Inflammatory macrophage (primary cell): ENCODE measurements around the gene PES1.
A peak's percentile ranks its signal among the peaks of the same experiment; 100 is the strongest.
"Not testable (repeated sequence)": the region's sequence is repeated elsewhere in the genome, so short reads cannot be mapped to it uniquely, and the experiment has no call there.

ENCODE experiments used
- DNase-seq, 2 donors: peaks; one replicate each; pipeline ENCODE4 v3.0.0-alpha.2; 2020 to 2022

The PES1 gene

GRCh38 chr22:30607939-30608338 is 16.2 kb upstream of the PES1 start:
- DNase-seq = no peak

GRCh38 chr22:30607300-30607930 is 15.7 kb upstream of the PES1 start:
- no peak for DNase-seq

GRCh38 chr22:30606455-30607299 is 15.0 kb upstream of the PES1 start, which contains the start of gene TCN2:
Gene TCN2, plus strand, starts transcription at chr22:30607174. Its CDS starts 158 bp downstream, at chr22:30607332.
- DNase-seq = peak; percentile 60 to 74

GRCh38 chr22:30605449-30606110 is 13.9 kb upstream of the PES1 start:
- peak; percentile 65 to 68 for DNase-seq

DNA sequence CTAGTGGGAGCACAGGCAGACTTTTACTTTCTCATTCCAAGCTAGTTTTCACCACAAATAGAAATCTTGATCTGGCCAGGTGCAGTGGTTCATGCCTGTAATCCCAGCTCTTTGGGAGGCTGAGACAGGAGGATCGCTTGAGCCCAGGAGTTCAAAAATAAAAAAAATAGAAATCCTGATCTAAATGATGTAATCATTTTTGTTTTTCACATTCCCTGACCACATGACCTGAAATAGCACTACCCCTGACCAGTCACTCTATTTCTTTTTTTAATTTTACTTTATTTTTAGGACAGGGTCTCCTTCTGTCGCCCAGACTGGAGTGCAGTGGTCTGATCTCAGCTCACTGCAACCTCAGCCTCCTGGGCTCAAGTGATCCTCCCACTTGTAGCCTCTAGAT is 13.0 kb upstream of the PES1 start:
- no peak for DNase-seq

- DNase-seq = no peak
These were observed 12.1 kb upstream of the PES1 start for GRCh38 chr22:30603801-30604200.

DNA sequence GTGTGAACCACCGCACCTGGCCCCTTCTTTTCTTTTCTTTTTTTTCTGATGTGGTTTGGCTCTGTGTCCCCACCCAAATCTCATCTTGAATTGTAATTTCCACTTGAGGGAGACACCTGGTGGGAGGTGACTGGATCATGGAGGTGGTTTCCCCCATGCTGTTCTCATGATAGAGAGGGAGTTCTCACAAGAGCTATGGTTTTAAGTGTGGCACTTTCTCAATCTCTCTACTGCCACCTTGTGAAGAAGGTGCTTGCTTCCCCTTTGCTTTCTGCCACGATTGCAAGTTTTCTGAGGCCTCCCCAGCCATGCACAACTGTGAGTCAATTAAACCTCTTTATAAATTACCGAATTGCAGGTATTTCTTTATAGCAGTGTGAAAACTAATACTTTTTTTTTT is 10.3 kb upstream of the PES1 start:
- no peak for DNase-seq

- DNase-seq = no peak
These were observed 9.8 kb upstream of the PES1 start for GRCh38 chr22:30601464-30601863.

- peak; percentile 32 to 40 for DNase-seq
These were observed 9.2 kb upstream of the PES1 start for GRCh38 chr22:30600921-30601320.

GRCh38 chr22:30598986-30599385 is 7.3 kb upstream of the PES1 start:
- no peak for DNase-seq

DNA sequence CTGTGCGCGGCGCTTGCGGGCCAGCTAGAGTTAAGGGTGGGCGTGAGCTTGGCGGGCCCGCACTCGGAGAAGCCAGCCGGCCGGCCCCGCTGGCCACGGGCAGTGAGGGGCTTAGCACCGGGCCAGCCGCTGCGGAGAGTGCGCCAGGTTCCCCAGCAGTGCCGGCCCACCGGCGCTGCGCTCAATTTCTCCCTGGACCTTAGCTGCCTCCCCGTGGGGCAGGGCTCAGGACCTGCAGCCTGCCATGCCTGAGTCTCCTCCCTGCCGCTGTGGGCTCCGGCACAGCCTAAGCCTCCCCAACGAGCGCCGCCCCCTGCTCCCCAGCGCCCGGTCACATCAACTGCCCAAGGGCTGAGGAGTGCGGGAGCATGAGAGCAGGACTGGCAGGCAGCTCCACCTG is 5.2 kb upstream of the PES1 start:
- DNase-seq = no peak

GRCh38 chr22:30596199-30596598 is 4.5 kb upstream of the PES1 start:
- no peak for DNase-seq

- DNase-seq = not testable (repeated sequence)
These were observed 627 bp upstream of the PES1 start for GRCh38 chr22:30592360-30592713.

GRCh38 chr22:30591191-30591587 is 521 bp downstream of the PES1 start:
- DNase-seq = no peak

DNA sequence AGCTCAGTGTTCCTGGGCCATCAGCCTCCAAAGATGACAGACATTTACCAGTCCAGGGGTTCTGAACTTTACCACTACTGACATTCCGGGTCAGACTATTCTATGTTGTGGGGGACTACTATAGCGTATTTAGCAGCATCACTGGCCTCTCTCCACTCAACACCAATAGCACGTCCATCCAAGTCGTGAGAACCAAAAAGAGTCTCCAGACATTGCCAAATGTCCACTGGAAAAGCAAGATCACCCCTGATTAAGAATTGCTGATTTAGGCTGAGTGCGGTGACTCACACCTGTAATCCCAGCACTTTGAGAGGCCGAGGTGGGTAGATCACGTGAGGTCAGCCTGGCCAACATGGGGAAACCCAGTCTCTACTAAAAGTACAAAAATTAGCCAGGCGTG is 5.3 kb downstream of the PES1 start:
- DNase-seq = no peak

GRCh38 chr22:30584441-30584840 is 7.3 kb downstream of the PES1 start:
- DNase-seq = no peak

GRCh38 chr22:30582788-30583545 is 8.7 kb downstream of the PES1 start:
- DNase-seq = no peak

GRCh38 chr22:30582051-30582450 is 9.7 kb downstream of the PES1 start:
- DNase-seq = no peak

DNA sequence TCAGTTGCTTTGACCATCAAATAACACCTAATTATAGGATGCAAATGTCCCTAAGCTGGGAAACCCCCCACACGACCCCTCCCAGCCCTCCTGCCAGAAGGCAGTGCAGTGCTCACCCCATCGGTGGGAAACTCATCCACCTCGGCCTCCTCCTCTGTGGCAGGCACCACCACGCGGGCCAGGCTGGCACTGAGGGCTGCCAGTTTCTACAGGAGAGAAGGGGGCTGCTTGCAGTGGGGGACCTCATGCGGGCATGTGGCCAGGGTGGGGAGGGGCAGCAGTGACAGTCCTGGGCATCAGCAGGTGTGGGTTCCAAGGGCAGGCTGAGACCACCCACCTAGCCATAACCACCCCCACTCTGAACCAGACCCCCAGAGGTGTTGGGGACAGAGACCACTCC is 10.8 kb downstream of the PES1 start:
- DNase-seq = no peak

DNA sequence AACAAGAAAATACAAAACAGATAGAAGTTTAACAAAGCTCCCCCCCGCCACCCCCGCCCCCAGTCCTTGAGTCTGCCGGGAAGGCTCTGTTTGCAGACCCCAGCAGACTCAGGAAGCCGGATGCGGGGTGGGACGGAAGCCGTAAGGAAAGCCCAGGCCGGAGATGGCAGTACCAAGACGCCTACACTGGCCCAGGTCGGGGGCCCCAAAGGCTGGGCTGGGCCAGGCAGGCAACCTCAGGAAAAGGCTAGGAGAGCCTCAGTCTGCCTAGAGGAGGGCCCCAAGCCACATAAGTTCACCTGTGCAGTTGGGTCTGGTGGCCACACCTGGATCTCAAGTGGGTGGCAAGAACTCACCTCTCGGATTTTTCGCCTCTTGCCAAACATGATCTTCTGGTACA is 13.2 kb downstream of the PES1 start:
- no peak for DNase-seq

- DNase-seq = no peak
These were observed 15.9 kb downstream of the PES1 start for GRCh38 chr22:30575859-30576258.

DNA sequence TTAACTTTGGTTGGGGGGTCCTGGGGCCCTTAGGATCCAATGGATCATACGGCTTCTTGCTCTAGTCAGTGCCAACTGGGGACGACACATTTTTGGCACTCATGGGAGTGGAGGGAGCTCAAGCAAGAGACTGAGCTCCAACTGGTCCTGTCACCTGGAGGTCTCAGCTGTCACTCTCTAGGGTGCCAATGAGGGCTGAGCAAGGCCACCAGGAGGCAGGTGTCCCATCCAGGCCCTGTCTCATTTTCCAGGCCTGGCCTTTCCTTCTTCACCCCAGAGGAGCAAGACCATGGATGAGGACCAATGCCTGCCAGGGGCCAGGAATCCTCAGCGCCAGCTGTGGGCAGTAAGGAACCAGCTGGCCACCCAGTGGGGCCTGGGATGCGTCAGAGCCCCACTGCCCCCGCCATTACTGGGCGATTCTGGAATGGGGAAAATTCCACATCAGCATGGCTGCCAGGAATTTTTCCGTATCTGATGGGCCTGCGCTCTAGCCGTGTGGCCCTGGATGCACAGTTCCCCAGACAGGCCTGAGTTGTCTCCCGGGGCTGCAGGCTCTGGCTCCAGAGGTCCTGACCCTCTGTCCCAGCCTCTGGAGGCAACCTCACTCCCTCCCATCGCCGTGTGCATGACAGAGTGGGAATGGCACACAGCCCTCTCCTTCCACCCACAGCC is 16.6 kb downstream of the PES1 start:
- no peak for DNase-seq
